SK-N-MC (cell line): ENCODE data around the gene TEX52.

ENCODE experiments used
- EZH2 ChIP-seq: fragments of 200-600 bp; sonication (generic); IDR thresholded peaks from one replicate; pipeline ENCODE4 v1.6.1; 2017; ENCODE audit warnings: antibody characterized with exemption
- POLR2AphosphoS5 ChIP-seq: IDR thresholded peaks from 2 replicates; pipeline ENCODE4 v1.6.1; 2012; ENCODE audit warnings: mild to moderate bottlenecking, low read depth, low read length, borderline replicate concordance

GRCh38 chr12:2857576-2857975 lies 737 bp upstream of the TEX52 start:
- TF ChIP-seq POLR2AphosphoS5 (no peak; the same call in 1 of the 2 replicates), EZH2 (no peak)
